ENCODE measurements around the gene ZBTB38. TPM values are rescaled to one million over a fixed set of nuclear protein-coding genes. Genes with fewer than 3 reads are reported as not detected.

The ZBTB38 gene
- polyA plus RNA-seq, 1 donor from 2014 or later, result 18.7 TPM

GRCh38 chr3:141390747-141391146, 22.4 kb downstream of the ZBTB38 start:
- H3K9ac ChIP-seq (ENCODE audit: low read length), result no peak overlapping the region
- no peaks in the 10 kb centered on the region for H3F3A ChIP-seq (ENCODE audit: insufficient read depth, low read length, poor library complexity, severe bottlenecking)
- no peak overlapping the region for H3K4me3 ChIP-seq (ENCODE audit: low read length)
- no peak overlapping the region for H2AFZ ChIP-seq (ENCODE audit: low read depth, low read length)
- peaks cover 2% of the 10 kb centered on the region for H3K9me3 ChIP-seq (ENCODE audit: low read length)
- no peaks in the 10 kb centered on the region for H3K9me2 ChIP-seq (ENCODE audit: insufficient read depth, low read length)
- no peaks in the 10 kb centered on the region for H3K36me3 ChIP-seq (ENCODE audit: insufficient read depth, low read length)
- no peak overlapping the region for H3K27ac ChIP-seq (ENCODE audit: low read length)
- H3K4me2 ChIP-seq (ENCODE audit: low read length), result no peak overlapping the region
- H3K27me3 ChIP-seq (ENCODE audit: insufficient read depth, low read depth, low read length), result no peaks in the 10 kb centered on the region
- peaks cover 16% of the 10 kb centered on the region for H3K79me2 ChIP-seq (replicated peaks; ENCODE audit: insufficient read depth, low read length)
- H4K20me1 ChIP-seq (ENCODE audit: insufficient read depth), result no peaks in the 10 kb centered on the region
- TF ChIP-seq EZH2 (IDR thresholded peaks at IDR 0.05; ENCODE audit: borderline replicate concordance, insufficient read depth, low read length, poor library complexity, severe bottlenecking) (no peak), MXI1 (conservative IDR thresholded peaks at IDR 0.05; ENCODE audit: poor library complexity, severe bottlenecking) (no peak), REST (IDR thresholded peaks at IDR 0.05; ENCODE audit: borderline replicate concordance) (no peak), RAD21 (conservative IDR thresholded peaks at IDR 0.05) (no peak), CTCF (IDR thresholded peaks at IDR 0.05; ENCODE audit: poor library complexity, severe bottlenecking) (no peak), POLR2AphosphoS5 (IDR thresholded peaks at IDR 0.05) (no peak), EP300 (conservative IDR thresholded peaks at IDR 0.05; ENCODE audit: poor library complexity, severe bottlenecking) (no peak), SMC3 (conservative IDR thresholded peaks at IDR 0.05; ENCODE audit: poor library complexity) (no peak), TAF1 (IDR thresholded peaks at IDR 0.05; ENCODE audit: low read depth) (no peak)

- peaks cover 9% of the 10 kb centered on the region for H3K9me3 ChIP-seq (ENCODE audit: low read length)
- H3K9me2 ChIP-seq (ENCODE audit: insufficient read depth, low read length), result no peaks in the 10 kb centered on the region
- no peak overlapping the region for H2AFZ ChIP-seq (ENCODE audit: low read depth, low read length)
- H3F3A ChIP-seq (ENCODE audit: insufficient read depth, low read length, poor library complexity, severe bottlenecking), result no peaks in the 10 kb centered on the region
- H3K36me3 ChIP-seq (ENCODE audit: insufficient read depth, low read length), result no peaks in the 10 kb centered on the region
- H3K79me2 ChIP-seq (replicated peaks; ENCODE audit: insufficient read depth, low read length), result peaks cover 15% of the 10 kb centered on the region
- H4K20me1 ChIP-seq (ENCODE audit: insufficient read depth), result no peaks in the 10 kb centered on the region
- no peak overlapping the region for H3K4me2 ChIP-seq (ENCODE audit: low read length)
- no peak overlapping the region for H3K9ac ChIP-seq (ENCODE audit: low read length)
- H3K4me3 ChIP-seq (ENCODE audit: low read length), result no peak overlapping the region
- H3K27ac ChIP-seq (ENCODE audit: low read length), result no peak overlapping the region
- H3K27me3 ChIP-seq (ENCODE audit: insufficient read depth, low read depth, low read length), result no peaks in the 10 kb centered on the region
- TF ChIP-seq POLR2AphosphoS5 (IDR thresholded peaks at IDR 0.05) (no peak), MXI1 (conservative IDR thresholded peaks at IDR 0.05; ENCODE audit: poor library complexity, severe bottlenecking) (no peak), CTCF (IDR thresholded peaks at IDR 0.05; ENCODE audit: poor library complexity, severe bottlenecking) (no peak), EZH2 (IDR thresholded peaks at IDR 0.05; ENCODE audit: borderline replicate concordance, insufficient read depth, low read length, poor library complexity, severe bottlenecking) (no peak), SMC3 (conservative IDR thresholded peaks at IDR 0.05; ENCODE audit: poor library complexity) (no peak), EP300 (conservative IDR thresholded peaks at IDR 0.05; ENCODE audit: poor library complexity, severe bottlenecking) (no peak), REST (IDR thresholded peaks at IDR 0.05; ENCODE audit: borderline replicate concordance) (no peak), RAD21 (conservative IDR thresholded peaks at IDR 0.05) (no peak), TAF1 (IDR thresholded peaks at IDR 0.05; ENCODE audit: low read depth) (no peak)
Observed at GRCh38 chr3:141391298-141391990, 23.1 kb downstream of the ZBTB38 start.

All from neural cell (in vitro differentiated cells).